Measurements from ENCODE around the gene GATA1.

GATA1 gene

GRCh38 chrX:48785540-48786214 is 713 bp upstream of the GATA1 start:
- no peak for DNase-seq (ENCODE audit: low spot score)

- no peak for DNase-seq (ENCODE audit: low spot score)
These were observed 575 bp downstream of the GATA1 start for GRCh38 chrX:48786825-48787504.

- no peak for DNase-seq (ENCODE audit: low spot score)
These were observed 1.4 kb downstream of the GATA1 start for GRCh38 chrX:48787505-48788443.

GRCh38 chrX:48789366-48790220 is 3.2 kb downstream of the GATA1 start:
- DNase-seq (ENCODE audit: low spot score) = no peak

GRCh38 chrX:48790477-48790876 is 4.1 kb downstream of the GATA1 start:
- no peak for DNase-seq (ENCODE audit: low spot score)

- no peak for DNase-seq (ENCODE audit: low spot score)
These were observed 4.9 kb downstream of the GATA1 start for GRCh38 chrX:48791063-48791820.

- no peak for DNase-seq (ENCODE audit: low spot score)
These were observed 5.8 kb downstream of the GATA1 start for GRCh38 chrX:48792219-48792618.

- no peak for DNase-seq (ENCODE audit: low spot score)
These were observed 7.5 kb downstream of the GATA1 start for GRCh38 chrX:48793935-48794334.

GRCh38 chrX:48794340-48794910 is 8.0 kb downstream of the GATA1 start:
- DNase-seq (ENCODE audit: low spot score) = no peak

- DNase-seq (ENCODE audit: low spot score) = no peak
These were observed 8.6 kb downstream of the GATA1 start for GRCh38 chrX:48794911-48795515.

GRCh38 chrX:48798318-48798717 is 11.9 kb downstream of the GATA1 start:
- DNase-seq (ENCODE audit: low spot score) = no peak

- DNase-seq (ENCODE audit: low spot score) = peak; percentile 0
These were observed 14.3 kb downstream of the GATA1 start for GRCh38 chrX:48800574-48801279.

GRCh38 chrX:48801280-48802088 is 15.1 kb downstream of the GATA1 start, which contains the start of gene HDAC6:
Gene HDAC6 (plus strand): TSS chrX:48802067. CDS start chrX:48802693, 626 bp downstream.
- DNase-seq (ENCODE audit: low spot score) = peak; percentile 88

- peak; percentile 33 for DNase-seq (ENCODE audit: low spot score)
These were observed 15.9 kb downstream of the GATA1 start for GRCh38 chrX:48802089-48802904.

GRCh38 chrX:48802905-48803200 is 16.5 kb downstream of the GATA1 start:
- DNase-seq (ENCODE audit: low spot score) = no peak

GRCh38 chrX:48806081-48806480 is 19.7 kb downstream of the GATA1 start:
- DNase-seq (ENCODE audit: low spot score) = no peak

GRCh38 chrX:48813644-48814043 is 27.3 kb downstream of the GATA1 start:
- no peak for DNase-seq (ENCODE audit: low spot score)

- DNase-seq (ENCODE audit: low spot score) = no peak
These were observed 28.3 kb downstream of the GATA1 start for GRCh38 chrX:48814722-48815121.

Data from kidney capillary endothelial cell (primary cell).